GM18517 (cell line): Measurements from ENCODE around the gene DTL.

Experiments
- ATAC-seq: cut with Tn5 transposase; IDR thresholded peaks from one replicate; pipeline ENCODE4 v1.9.1; 2021; ENCODE audit warnings: mild to moderate bottlenecking, moderate library complexity; ENCODE audit not compliant: unreplicated experiment

DTL gene

DNA sequence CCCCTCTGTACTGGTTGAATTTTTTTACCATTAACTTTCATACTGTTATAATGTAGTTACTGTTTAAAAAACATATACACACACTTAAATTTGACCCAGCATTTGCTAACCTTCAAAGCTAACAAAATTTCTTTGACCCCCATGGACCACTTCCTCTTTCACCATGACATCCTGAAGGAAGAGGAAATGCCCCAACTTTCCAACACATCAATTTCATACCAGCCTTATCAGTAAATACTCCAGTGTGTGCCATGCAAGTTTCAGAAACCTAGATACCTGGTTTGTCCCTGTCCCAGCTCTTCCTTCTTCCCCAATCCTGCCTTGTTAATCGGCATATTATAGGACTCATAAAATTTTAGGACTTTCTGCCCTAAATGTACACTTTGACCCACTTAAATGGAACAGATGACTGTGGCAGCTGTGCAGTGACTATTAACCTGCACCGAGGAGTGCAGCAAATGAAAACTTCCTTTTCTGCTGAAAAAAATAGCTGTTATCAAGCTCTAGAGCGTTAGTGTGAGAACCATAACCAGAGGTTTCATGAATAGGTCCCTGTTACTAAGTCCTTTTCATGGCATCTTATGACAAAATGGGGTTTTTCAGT, 54.1 kb downstream of the DTL start:
- ATAC-seq: no peak

DNA sequence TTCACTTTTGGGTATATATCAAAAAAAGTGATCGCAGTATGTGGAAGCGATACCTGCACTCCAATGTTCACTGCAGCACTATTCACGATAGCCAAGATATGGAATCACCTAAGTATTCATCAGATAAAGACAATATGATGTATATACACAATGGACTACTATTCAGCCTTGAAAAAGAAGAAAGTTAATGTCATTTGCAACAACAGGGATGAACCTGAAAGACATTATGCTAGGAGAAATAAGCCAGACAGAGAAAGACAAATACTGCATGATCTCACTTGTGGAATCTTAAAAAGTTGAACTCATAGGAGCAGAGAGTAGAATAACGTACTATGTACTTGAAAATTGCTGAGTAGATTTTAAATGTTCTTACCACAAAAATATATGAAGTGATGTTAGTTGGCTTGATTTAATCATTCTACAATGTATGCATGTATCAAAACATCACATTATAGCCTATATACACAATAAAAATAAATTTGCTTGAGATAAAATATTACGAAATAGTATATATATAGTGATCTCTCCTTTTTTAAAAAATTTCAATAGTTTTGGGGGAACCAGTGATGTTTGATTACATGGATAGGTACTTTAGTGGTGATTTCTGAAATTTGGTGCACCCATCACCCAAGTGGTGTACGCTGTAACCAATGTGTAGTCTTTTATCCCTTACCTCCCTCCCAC, 56.0 kb downstream of the DTL start:
- ATAC-seq: no peak

DNA sequence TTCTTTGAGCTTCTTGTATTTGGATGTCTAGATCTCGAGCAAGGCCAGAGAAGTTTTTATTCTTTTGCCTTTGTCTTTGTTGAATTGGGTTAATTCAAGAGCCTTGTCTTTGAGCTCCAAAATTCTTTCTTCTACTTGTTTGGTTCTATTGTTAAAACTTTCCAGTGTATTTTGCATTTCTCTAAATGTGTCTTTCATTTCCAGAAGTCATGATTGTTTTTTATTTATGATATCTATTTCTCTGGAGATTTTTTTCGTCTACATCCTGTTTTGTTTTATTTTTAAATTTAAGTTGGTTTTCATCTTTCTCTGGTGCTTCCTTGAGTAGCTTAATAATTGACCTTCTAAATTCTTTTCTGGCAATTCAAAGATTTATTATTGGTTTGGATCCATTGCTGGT, 61.8 kb downstream of the DTL start:
- ATAC-seq: no peak

DNA sequence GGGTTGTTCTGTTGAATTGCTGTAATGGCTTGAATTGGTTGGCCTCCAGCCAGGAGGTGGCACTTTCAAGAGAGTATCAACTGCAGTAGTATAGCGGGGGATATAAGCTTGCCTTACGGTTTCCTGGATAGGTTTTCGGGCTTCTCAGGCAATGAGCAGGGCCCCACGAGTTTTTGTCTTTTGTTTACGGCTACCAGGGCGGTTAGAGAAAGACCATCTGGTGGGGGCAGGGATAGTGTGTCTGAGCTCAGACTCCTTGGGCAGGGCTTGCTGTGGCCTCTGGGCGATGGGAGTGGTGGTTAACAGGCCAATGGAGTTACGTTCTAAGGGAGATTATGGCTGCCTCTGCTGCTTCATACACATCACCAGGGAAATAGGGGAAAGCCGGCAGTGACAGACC, 62.8 kb downstream of the DTL start:
- no peak for ATAC-seq

DNA sequence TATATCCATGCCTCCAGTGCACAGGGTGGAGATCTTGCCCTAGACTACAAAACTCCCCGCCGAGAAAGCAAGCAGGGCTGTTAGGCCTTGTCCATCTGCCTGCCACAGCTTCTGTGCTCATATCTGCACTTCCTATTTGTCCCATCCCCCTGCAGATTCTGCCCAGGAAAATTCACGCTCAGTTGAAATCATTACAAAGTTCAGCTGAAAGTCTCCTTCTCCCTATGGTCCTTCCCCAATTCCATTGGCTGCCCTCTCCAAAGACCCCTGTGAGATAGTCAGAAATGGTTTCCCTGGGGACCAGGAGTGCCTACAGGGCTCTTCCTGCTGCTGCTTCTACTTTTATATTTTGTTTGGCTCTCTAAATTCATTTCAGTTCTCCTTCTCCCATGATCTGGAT, 63.2 kb downstream of the DTL start:
- no peak for ATAC-seq

DNA sequence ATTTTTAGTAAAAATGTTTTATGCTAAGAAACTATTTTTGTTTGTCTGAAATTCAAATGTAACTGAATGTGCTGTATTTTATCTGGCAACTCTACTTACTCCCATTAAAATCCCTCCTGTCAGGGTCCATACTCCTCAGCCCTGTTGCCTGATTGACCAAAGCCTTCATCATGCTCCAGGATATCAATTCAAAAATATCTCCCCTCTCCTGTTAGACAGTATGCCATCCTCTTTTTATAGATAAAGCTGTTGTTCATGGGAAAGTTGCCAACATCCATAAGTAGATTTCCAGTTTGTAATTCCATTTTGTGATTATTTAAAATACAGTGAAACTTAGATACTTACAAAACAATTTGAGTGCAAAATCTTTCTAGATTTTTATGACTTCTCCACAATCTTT, 65.7 kb downstream of the DTL start:
- ATAC-seq: no peak

DNA sequence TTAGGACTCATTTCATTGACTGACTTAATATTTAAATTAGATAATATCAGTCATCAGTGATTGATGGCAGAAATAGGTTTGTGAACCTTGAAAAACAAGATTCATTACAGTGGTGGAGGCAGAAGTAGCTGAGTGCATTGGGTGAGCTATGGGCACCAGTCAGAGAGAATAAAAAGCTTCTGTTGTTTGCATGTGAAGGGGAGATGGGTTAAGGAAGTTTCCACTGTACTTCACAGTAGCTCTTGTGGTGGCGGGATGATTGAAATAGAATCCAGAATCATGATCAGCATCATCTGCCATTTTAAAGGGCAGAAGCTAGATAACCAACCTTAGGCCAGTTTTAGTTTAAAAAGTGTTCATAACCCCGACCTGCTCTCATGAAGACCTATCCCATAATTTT, 66.2 kb downstream of the DTL start:
- no peak for ATAC-seq

DNA sequence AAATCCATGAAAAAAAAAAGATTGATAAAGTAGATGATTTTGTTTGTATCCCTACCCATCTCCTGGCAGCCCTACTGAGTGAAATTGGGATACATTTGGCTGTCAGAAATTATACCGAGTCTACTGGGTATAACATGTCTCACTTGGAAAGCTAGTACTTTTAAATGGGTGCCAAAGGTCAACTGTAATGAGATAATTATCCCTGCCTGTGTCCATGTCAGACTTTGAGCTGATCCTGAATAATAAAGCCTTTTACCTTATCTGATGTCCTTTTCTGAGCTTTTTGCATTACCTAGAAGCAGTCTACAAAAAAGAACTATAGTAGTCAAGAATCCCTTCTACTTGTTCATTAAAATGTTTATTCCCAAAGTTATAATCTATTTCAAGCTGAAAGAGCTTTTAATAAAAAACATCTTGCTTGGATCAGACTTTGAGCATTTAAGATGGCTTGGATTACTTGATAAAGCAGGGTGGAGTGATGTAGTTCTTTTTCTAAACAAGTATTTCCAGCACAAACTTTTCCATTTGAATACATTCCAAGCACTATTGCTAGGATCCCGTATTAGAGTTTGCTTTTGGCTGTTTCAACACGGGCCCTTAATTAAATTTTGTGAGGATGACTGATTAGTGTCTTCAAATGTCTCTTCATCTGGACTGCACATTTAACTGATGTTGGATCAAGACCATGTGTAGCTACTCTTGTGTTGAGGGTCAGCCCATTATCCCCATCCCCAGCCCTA, 69.2 kb downstream of the DTL start:
- no peak for ATAC-seq

DNA sequence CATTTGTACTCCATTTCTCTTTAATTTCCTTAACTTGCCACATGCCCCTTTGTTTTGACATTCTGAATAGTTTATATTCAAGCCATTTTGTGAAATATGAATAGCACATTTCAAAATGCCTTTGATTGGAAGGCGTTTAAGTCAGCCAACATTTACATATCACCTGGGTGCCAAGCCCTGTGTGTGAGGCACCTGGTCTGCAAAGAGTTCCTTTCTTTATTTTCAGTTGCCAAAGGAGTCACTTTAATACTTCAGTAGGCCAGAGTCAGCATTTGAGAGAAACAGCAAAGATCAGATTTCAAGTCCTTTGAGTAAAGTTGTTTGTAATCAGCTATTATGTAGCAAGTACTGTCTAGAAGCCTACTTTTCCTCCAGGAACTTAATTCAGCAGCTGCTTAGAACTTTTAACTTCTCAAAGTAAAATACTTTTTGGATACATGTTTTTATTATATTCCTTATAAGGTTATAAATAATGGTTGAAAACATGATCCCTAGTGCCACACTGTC, 70.8 kb downstream of the DTL start:
- ATAC-seq: no peak

DNA sequence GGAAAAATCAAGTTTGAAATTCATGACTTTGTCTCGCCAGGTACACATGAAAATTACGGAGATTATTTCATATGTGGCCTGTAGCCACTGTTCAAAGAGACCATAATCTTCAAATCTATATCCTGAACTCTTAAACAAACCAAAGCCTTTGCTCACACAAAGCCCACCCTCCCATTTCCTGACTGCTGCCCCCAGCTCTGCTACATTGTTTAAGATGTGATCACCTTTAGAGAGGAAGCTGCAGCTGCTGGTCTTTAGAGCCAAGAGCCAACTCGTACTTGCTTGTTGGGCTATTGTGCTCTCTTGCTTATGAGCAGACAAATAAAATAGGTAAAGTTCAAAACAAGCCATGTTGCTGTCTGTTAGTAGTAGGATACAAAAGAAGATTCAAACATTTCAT, 71.9 kb downstream of the DTL start:
- ATAC-seq: no peak

DNA sequence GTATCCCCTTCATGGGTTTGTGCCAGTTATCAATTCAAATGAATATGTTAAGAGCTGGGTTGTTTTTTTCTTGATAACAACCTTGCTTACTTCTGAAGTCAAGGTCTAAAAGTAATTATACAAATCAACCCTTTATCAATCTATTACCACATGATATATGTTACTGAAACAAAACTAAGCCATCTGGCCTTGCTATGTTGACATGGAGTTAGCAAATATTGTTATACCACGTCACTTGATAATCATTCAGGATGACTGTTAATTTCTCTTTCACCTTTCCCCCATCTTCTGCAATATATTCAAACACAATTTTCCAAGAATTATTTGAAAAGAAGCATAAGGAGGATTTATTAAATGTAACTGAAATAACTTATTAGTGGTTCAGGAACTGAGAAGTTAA, 72.6 kb downstream of the DTL start:
- ATAC-seq: no peak

DNA sequence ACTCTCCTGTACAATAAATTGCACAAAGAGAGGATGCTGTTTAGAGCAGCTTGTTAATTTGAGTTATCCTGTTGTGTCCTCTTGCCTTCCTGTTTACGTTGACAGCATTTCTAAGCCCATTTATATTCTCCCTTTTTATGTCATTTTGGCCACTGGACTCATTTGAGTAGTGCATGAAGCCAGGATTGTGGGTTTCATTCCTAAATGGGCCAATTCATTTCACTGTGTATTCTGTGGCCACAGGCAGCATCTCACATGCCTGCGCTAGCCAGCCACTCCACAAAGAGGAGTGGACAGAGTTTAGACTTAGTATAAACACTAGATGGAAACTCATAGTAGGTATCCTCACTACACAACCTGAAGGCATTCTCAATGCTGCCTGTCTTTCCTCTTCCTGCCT, 73.4 kb downstream of the DTL start:
- ATAC-seq: no peak

DNA sequence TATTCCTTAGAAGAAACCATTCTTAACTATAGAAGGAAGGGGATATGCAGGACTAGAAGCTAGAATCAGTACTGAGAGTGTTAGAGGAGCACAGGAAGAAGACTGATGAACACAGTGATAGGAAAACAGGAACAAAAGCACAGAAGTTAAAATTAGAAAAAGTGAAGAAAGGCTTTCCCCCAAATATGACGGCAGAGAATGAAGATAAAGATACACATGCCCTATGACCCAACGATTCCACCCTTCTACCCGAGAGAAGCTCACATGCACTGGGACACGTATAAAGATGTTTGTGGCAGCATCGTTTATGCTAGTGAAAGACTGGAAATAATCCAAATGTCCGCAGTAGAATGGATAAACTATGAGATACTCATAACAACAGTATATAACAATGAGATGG, 74.2 kb downstream of the DTL start:
- no peak for ATAC-seq

DNA sequence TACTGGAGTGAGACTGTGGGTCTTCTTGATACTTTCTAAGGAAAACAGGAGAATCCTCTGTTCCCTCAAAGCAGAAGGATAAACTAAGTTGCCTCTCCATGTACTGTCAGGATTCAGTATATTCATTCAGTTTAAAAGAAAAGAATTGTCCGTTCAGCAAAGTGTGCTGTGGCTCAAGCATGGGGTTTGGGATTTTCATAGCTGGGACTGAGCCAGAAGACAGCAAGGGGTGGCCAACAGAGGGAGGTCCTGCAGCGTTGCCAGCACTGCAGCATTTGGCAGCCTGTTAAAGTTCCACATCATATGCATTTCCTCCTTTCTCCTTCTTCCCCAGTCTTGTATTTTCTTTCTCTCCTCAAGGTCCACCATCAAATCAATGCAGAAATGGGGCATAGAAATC, 75.1 kb downstream of the DTL start:
- no peak for ATAC-seq

DNA sequence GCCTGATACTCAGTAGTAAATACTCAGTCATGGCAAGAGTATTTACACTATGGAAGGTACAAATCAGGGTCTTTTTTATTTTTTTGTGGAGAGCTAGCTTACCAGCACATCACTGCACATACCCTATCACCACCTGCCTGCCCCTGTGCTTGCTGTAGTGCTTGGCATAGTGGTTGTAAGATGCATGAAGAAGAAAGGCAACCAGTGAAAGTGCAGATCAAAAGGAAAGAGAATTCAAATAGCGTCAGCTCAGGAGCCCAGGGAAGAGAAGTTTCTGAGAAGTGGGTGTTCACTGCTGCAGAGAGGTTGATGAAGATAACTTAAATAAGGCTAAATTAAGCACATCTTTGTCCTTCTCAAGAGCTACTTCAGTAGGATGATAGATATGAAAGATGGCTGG, 76.0 kb downstream of the DTL start:
- no peak for ATAC-seq

DNA sequence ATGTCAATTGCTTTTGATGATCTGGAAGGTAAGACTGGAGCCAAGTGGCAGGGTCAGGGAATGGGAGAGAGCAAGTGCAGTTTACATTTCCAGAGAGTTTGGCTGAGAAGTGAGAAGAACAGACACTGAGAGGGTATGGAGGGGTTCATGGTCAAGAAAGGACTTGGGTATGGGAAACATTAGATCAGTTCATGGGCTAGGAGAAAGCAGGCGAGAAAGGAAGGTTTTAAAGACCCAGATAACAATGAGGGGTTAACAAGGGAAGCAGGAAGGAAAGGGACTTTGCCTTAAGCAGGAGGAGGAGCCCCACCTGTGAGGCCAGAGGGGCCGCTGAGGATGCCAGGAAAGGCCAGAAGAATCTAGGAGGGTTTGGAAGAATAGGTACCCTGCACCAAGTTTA, 78.2 kb downstream of the DTL start:
- ATAC-seq: no peak

DNA sequence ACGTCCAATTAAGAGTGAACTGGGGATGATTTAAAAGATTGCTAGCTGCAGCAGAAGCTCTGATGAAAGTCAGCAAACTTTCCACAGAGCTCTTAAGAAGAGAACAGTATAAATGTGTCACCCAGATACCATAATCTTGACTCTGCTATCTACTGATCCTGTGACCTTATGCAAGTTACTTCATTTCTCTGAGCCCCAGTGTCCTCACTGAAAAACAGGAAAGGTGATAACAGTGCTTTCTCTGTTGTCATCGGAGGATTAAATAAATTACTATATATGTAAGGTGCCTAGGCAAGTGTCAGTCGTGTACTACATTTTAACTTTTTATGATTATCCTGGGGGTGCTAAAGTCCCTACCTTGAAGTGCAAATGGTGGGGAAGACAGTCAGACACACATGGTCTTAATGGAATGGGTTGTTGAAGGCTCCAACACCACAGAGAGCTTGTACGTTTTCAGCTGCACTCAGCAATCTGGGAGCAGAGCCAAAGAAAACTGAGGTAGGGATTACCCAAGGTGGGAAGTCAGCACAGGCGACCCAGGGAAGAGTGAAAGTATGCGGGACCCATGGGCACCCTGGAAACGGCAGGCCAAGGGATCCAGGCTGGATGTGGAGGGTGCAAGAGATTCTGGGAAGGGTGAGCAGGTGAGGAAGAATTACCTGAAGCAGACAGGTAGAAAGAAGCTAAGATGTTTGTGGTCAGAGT, 82.8 kb downstream of the DTL start:
- ATAC-seq: no peak

DNA sequence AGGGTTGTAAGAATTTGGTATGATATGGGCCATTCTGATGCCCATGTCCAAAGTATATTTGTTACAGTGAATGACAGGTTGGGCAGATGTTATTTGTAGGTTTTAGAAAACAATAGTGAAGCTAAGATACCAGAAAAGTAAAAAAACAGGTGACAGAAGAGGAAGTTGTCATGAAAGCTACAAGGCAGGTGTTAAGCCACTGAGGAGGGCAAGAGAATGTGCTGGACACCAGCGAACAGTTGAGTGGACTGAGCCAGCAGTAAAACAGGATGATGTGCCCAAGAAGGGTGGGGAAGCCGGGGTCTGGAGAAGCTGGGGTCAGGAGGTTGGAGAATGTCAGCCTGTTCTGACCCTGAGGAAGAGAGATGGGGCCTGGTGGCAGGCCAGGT, 83.3 kb downstream of the DTL start:
- ATAC-seq: no peak

DNA sequence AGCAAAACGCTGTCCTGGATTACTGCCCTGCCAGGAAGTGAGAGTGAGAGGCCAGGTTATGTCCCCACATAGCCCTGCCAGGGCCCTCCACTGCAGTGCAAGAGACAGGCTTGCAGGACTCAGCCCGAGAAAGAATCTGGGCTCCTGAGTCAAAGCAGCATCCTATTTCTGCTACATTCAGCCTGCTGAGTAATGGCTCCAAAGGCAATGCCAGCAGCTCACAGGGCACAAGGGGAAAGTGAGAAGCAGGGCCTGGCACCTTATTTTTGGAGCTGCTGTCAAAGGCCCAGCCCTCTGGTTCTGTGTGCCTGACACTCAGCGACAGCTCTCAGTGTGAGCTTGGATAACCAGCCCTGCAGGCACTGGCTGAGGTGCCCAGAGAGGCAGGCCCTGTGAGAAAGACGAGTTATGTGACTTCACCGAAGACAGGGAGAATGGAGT, 83.9 kb downstream of the DTL start:
- no peak for ATAC-seq

DNA sequence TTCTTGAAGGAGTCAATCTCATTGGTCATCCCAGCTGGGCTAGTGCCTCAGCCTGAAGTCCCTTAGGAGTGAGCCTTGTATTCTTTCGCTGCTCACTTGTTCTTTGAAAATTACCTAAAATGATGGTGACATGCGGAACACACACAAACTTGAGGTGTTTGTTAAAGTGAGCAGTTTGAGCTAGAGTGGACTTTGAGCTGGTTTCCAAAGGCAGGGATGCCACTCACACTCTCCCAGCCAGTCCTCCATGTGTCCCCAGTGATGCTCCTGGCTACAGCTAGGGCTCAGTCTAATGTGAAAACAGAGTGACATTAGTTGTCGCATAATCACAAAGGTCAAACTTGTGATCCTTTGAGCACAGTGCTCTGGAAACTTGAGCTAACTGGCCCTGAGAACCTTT, 84.3 kb downstream of the DTL start:
- no peak for ATAC-seq

DNA sequence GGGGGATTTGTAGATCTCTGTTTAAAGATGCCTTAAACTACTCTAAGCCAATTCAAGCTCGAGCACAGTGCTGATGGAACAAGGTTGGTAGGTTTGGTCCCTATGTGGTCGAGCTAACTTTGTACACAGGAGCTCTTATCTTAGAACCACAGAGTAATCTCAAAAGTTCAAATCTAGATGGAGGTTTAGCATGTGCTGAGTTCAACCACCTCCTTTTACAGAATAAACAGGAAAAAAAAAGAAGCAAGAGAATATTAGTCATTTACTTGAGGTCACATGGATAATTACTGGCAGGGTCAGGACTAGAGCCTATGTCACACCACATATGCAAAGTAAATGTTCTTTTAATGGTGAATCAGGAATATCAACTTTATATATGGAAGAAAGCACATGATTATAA, 86.2 kb downstream of the DTL start:
- ATAC-seq: no peak
